Measurements from ENCODE around the gene GK.

DNA sequence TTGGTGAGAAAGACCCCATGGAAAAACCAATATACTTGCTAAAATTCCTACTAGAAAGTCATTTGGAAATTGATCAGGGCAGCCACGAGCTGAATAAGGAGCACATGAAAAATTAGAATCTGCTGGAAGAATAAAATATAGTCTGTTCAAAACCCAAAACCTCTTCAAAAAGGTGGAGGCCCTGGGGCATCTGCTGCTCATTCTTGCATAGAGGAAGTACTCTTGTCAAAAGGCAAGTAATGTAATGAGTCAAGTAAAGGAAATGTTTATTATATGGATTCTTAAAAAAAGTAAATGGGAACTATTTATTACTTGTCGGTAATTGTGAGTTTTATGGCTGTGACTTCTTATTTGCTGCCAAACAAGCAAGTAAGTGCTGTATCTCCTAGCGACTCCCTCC is 109.5 kb downstream of the GK start:
- TF ChIP-seq, protein P1, sequence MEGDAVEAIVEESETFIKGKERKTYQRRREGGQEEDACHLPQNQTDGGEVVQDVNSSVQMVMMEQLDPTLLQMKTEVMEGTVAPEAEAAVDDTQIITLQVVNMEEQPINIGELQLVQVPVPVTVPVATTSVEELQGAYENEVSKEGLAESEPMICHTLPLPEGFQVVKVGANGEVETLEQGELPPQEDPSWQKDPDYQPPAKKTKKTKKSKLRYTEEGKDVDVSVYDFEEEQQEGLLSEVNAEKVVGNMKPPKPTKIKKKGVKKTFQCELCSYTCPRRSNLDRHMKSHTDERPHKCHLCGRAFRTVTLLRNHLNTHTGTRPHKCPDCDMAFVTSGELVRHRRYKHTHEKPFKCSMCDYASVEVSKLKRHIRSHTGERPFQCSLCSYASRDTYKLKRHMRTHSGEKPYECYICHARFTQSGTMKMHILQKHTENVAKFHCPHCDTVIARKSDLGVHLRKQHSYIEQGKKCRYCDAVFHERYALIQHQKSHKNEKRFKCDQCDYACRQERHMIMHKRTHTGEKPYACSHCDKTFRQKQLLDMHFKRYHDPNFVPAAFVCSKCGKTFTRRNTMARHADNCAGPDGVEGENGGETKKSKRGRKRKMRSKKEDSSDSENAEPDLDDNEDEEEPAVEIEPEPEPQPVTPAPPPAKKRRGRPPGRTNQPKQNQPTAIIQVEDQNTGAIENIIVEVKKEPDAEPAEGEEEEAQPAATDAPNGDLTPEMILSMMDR (IDR thresholded peaks at IDR 0.05), result no peak
- TF ChIP-seq POLR2AphosphoS5 (IDR thresholded peaks at IDR 0.05), result no peak
